Measurements from ENCODE around the gene NKX6-2. TPM values are rescaled to one million over a fixed set of nuclear protein-coding genes. Genes with fewer than 3 reads are reported as not detected.

The NKX6-2 gene
- polyA plus RNA-seq, 12 donors: 2.3 to 11.3 (median 5.1) TPM; not detected in 2

DNA sequence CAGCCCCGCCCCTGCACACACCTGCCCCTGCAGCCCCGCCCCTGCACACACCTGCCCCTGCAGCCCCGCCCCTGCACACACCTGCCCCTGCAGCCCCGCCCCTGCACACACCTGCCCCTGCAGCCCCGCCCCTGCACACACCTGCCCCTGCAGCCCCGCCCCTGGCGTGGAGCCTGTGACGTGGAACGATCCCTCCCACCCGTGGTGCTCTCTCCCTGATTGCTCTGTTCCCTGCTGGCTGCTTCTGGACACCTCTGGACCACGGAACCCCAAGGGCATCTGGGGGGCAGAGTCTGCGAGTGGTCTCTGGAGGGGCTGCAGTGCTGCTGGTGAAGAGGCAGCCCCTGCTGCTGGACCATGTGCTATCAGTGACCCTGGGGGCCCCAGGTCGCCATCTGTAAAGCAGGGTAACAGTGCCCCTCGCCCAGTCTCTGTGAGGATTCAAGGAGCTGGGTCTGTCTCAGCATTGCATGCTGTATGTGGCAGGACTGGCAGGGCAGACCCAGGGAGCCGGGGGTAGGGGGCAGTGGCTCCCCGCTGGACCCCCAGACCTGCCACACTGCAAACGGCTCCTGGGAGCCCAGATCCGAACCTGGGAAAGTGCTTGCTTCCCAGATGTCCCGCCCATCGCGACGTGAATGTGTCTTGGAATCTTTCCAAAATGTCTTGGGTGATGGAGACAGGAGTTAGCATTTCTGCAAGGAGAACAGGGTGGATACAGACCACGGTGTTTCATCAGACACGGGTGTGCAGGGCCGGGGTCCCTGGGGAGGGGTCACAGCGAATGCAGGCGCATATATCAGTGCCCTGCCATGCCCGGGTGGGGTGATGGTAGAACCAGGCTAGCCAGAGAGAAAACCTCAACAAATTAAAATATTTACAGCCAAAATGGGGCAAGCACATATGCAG is 27.9 kb upstream of the NKX6-2 start:
- DNase-seq: no peak

DNA sequence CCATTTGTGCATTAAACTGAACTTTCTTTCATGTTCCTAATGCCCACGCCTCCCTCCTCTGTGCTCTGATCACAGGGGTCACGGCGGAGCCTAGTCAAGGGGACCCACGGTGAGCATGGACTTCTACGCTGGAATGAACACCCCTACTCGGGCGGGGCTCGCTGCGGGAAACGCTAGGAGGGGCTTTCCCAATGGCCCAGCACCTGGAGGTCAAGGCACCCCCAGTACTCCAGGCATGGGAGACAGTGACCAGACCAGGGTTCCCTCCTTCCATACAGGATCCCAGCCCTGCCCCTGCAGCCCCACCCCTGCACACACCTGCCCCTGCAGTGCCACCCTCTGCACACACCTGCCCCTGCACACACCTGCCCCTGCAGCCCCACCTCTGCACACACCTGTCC is 27.1 kb upstream of the NKX6-2 start:
- no peak for DNase-seq

GRCh38 chr10:132812520-132812919 is 26.6 kb upstream of the NKX6-2 start:
- DNase-seq: no peak

GRCh38 chr10:132811891-132812481 is 26.0 kb upstream of the NKX6-2 start:
- no peak for DNase-seq

DNA sequence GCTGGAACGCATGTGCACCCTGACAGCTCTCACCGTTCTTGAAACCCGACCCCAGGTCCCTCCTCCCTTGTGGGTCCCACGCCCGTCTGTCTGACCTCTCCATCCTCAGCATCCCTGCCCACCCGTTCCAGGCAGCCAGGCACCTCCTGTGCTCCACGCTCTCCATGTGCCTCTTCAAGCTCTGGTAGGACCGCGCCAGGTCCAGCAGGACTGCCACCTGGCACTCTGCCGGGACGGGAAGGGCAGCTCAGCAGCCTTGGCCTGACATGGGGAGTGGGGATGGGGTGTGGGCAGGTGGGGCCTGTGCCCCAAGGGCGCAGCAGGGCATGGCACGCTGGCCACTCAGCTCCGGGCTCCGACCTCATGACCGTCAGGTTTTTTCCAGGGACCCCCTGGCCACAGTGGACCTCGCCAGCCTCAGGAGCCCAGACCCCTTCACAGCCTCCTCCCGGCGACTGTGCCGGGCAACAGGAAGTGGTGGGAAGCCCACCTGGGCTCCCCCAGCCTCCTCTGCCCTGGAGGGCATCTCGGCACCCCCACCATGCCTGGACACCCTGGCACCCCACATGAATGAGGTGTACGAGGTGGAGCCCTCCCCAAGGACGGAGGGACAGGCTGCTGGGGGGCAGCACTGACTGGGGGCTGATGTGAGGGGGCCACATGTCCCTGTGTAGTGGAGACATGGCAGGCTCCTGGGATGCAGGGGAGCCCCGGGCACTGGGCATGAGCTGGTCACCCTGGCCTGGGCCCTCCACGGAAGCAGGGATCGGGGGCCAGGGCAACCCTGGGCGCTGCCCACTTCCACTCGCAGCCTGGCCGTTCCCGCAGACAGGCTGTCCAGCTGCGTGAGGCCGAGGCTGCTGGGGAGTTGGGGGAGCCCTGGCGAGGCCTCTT is 25.1 kb upstream of the NKX6-2 start:
- no peak for DNase-seq

DNA sequence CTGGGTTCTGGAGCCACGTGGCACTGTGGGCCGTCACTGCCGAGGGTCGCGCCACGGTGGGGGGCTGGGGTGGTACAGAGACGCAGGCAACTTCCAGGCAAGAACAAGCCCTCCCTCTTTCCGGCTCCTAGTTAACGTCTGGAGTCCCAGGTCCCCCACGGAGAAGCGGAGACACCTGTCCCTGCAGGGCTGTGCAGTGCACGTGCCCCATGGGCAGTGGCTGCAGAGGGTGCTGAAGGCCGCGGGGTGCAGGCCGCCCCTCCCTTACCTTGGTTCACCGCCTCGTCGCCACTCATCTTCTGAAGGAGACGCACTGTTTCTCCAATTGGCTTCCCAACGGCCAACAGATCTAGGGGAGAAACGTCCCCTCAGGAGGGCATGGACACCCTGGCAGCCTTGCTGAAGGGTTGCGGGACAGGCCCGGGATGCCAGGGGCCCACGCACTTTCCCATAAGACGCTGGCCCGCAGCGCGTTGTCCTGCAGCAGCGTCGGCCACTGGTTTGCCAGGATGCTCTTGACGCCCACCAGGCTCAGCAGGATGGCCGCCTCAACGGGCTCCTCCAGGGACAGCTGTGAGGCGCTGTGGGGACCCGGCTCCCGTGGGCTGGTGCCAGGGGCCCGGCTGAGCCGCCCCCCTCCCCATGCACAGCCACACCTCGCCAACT is 24.3 kb upstream of the NKX6-2 start:
- no peak for DNase-seq

GRCh38 chr10:132809232-132810140 is 23.5 kb upstream of the NKX6-2 start:
- DNase-seq: no peak

- no peak for DNase-seq
Measured at GRCh38 chr10:132808383-132809231, 22.7 kb upstream of the NKX6-2 start.

DNA sequence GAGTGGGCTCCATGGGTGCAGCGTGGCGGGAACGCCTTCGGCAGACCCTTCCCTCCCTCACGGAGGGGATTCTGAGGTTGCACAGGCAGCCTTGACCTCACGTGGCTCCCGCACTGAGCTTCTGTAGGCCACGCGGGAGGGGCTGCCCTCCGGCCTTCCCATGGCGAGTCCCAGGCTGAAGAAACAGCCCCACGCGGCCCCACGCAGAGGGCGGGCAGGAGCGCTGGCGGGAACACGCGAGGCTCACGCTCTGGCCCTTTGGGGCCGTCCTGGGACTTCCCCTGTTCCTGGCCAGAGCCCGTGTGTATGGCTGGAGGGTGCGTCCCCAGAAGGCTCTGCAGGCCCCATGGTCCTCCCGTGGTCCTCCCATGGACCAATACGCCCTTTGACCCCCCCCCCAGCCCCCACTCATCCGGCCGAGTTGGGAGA is 21.7 kb upstream of the NKX6-2 start:
- no peak for DNase-seq

DNA sequence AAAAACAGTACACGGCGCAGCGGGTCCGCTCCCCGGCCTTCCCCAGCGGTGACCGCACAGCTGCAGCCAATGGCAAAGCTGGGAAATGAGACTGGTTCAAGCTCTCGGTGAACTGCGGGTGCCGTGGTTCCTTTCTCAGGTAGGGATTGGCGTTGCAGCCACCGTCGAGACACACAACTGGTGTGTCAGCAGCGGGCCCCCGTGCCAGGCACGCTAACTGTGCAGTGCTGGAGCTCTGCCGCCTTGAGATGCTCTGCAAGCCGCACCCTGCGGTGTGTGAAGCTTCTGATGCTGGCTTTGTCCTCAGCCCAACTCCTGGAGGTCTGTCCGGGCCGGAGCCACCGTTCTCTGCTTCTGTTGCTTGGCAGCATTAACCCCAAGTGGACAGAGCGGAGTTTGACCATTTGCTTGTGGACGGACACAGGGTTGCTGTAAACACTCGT is 20.6 kb upstream of the NKX6-2 start:
- DNase-seq: no peak

DNA sequence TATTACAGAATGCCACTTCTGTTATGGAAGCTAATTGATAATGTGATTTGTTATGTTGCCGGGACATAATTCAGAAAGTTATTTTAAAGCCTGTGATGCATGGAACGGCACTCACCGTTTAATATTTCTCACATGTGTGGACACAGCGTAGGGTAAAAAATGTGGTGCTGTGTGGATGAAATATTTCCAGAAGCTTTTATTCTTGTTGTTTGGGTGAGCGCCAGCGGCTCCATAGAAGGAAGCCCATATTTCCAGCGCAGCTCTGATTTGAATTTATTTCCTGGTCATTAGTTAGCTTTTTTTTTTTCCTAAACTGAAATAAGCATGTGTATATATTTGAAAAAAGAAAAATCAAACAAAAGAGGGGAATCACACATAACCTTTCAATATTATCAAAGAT is 20.2 kb upstream of the NKX6-2 start:
- DNase-seq: peak; percentile 14

DNA sequence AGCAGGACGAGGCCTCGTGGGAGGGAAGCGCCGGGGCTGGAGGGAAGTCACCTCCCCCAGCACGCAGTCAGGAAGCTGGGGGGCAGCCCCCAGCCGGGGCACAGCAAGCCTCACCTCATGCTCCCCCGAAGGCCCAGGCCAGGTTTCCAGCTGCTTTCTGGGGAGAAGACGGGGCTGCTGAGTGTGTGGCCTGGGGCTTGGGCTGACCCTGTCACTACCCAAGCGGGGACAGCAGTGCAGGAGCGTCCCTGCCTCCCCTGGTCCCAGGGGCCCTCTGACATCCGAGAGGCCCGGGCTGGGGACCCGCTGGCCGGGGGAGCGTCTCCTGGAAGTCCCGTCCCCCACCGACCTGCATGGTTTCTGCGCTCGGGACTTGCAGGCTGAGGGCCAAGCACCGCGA is 19.7 kb upstream of the NKX6-2 start:
- DNase-seq: no peak

GRCh38 chr10:132804785-132805426 is 19.0 kb upstream of the NKX6-2 start:
- no peak for DNase-seq

DNA sequence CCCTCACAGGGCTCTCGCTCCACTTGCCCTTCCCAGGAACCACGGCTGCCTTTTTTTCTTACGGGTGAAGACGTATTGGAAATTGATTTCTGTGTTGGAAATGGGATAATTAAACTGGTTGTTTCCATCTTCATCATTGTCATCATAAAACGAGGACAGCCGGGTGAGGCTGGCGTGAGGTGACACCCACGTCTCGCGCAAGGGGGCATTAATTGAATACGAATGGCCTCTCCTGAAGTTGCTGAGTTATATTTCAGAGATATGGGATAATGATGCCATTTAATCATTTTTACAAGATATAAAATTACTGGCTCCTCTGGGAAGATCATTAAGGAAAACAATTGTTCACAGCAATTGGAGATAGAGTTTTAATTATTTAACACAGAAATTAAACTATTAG is 18.3 kb upstream of the NKX6-2 start:
- DNase-seq: no peak

DNA sequence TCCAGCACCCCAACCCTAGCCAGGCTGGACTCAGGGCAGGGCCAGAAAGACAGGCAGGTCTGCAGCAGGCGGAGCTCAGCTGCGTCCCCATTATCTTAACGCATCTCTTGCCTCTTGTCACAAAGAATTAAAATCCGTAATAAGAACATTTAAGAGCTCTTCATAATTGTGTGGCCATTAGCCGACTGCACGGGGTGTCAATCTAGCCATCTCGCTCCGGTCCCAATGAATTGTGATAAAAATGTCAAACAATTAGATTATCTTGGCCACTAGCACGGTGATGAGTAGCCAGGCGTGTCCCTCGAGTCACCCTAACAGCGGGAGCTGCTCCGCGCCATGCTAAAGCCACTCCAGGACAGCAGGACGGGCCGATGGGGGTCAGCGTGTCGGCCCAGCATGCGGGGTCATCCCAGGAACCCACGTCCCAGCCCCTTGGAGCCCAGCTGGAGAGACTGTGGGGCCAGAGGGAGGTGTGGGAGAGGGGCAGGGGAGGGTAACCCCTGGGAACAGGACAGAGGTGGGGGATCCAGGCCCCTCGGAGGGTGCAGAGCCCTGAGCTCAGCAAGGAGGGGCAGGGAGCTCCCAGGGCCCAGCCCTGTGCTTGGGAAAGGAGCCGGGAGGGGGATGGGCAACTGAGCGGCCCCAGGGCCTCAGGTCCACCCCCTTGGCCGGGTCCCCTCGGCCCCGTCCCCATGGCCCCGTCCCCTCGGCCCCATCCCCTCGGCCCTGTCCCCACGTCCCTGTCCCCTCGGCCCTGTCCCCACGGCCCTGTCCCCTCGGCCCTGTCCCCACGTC is 17.7 kb upstream of the NKX6-2 start:
- no peak for DNase-seq

- DNase-seq: no peak
Measured at GRCh38 chr10:132802694-132803320, 16.9 kb upstream of the NKX6-2 start.

- no peak for DNase-seq
Measured at GRCh38 chr10:132802048-132802447, 16.1 kb upstream of the NKX6-2 start.

DNA sequence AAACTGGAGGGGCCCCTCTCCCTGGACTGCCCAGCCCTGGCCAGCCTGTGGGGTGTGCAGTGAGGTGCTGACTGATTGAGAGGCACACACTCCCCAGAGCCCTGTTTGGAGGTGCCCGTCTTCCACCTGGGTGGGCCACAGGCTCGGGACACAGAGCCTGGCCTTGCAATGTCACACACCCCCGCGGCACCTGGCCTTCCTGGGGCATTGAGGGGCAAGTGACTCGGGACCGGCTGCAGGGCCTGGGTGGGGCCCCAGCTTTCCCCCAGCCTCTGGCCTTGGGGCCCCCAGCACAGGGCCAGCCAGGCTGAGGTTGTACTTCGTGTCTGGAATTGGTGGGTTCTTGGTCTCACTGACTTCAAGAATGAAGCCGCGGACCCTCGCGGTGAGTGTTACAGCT is 13.9 kb upstream of the NKX6-2 start:
- DNase-seq: no peak
